H1 (cell line): Measurements from ENCODE around the gene MOB1B. TPM values are rescaled to one million over a fixed set of nuclear protein-coding genes. Genes with fewer than 3 reads are reported as not detected.

ENCODE experiments used
- CTCF ChIA-PET: fragments of 300-600 bp; sonication (Branson Sonifier 250); formaldehyde crosslinking; loops from one replicate; lab custom pipeline; 2021; ENCODE audit not compliant: partially characterized antibody; lab: Charles Lee
- POLR2A ChIA-PET: fragments of 300-600 bp; sonication (Branson Sonifier 250); formaldehyde crosslinking; loops from one replicate; lab custom pipeline; 2021; ENCODE audit warnings: inconsistent platforms; ENCODE audit not compliant: partially characterized antibody; lab: Charles Lee
- DNase-seq, 2 experiments: peaks; one replicate each; pipeline versions ENCODE4 v3.0.0 to v3.0.0-alpha.2; 2010 to 2022; ENCODE audit warnings: low spot score in 2 of 2, low read depth in 1 of 2, mixed read lengths in 1 of 2
- FAIRE-seq: peaks from 2 replicates; lab custom pipeline; 2011; peaks lifted over from hg19 to GRCh38; lab: Jason Lieb, UNC
- H2AFZ ChIP-seq: 2 replicates; pipeline ENCODE4 v1.8.1; 2012; ENCODE audit warnings: low read length, inconsistent platforms
- H2AK5ac ChIP-seq: 2 replicates; pipeline ENCODE4 v1.6.1; 2013; ENCODE audit warnings: low read depth, low read length
- H2BK120ac ChIP-seq: replicated peaks from 2 replicates; pipeline ENCODE3; 2013; ENCODE audit warnings: low read depth, low read length, inconsistent platforms
- H2BK12ac ChIP-seq: 2 replicates; pipeline ENCODE4 v1.6.1; 2013; ENCODE audit warnings: low read depth, low read length
- H2BK15ac ChIP-seq: 2 replicates; pipeline ENCODE4 v1.6.1; 2013; ENCODE audit warnings: low read length
- H2BK20ac ChIP-seq: 2 replicates; pipeline ENCODE4 v1.6.1; 2013; ENCODE audit warnings: low read length
- H2BK5ac ChIP-seq: 2 replicates; pipeline ENCODE4 v1.6.1; 2013; ENCODE audit warnings: low read depth, low read length
- H3K14ac ChIP-seq: 2 replicates; pipeline ENCODE4 v1.6.1; 2013; ENCODE audit warnings: inconsistent platforms; ENCODE audit not compliant: insufficient read length
- H3K18ac ChIP-seq: 2 replicates; pipeline ENCODE4 v1.6.1; 2013; ENCODE audit warnings: low read length; ENCODE audit errors: extremely low read depth
- H3K23ac ChIP-seq: 2 replicates; pipeline ENCODE4 v1.6.1; 2013; ENCODE audit warnings: inconsistent platforms; ENCODE audit not compliant: insufficient read length
- H3K23me2 ChIP-seq: 2 replicates; pipeline ENCODE4 v1.6.1; 2013; ENCODE audit warnings: low read depth, low read length
- H3K27ac ChIP-seq: 2 replicates; pipeline ENCODE4 v1.6.1; 2011; ENCODE audit warnings: low read depth, low read length, inconsistent platforms
- H3K27me3 ChIP-seq, 4 experiments: replicated peaks in 1 of 4; 1 replicate in 1 of 4; 2 replicates in 3 of 4; pipeline versions ENCODE4 v1.6.1 to v1.8.1; 2011 to 2013; ENCODE audit warnings: low read length in 3 of 4, mild to moderate bottlenecking in 3 of 4, inconsistent platforms in 2 of 4, mixed read lengths in 2 of 4, moderate library complexity in 1 of 4; ENCODE audit not compliant: control insufficient read depth in 3 of 4, insufficient read depth in 3 of 4; ENCODE audit errors: extremely low read depth in 1 of 4
- H3K36me3 ChIP-seq, 4 experiments: 2 replicates each; pipeline versions ENCODE4 v1.6.1 to v1.8.1; 2011 to 2013; ENCODE audit warnings: mild to moderate bottlenecking in 4 of 4, low read length in 3 of 4, moderate library complexity in 2 of 4, control low read depth in 1 of 4, inconsistent platforms in 1 of 4; ENCODE audit not compliant: insufficient read depth in 4 of 4, control insufficient read depth in 2 of 4
- H3K4ac ChIP-seq: replicated peaks from 2 replicates; pipeline ENCODE3; 2013; ENCODE audit warnings: low read length, low read depth, mixed read lengths, inconsistent platforms; ENCODE audit not compliant: insufficient read length
- H3K4me1 ChIP-seq, 4 experiments: replicated peaks in 1 of 4; 1 replicate in 1 of 4; 2 replicates in 3 of 4; pipeline versions ENCODE4 v1.6.1 to v1.8.1; 2011 to 2013; ENCODE audit warnings: low read length in 3 of 4, inconsistent platforms in 2 of 4, mixed read lengths in 1 of 4; ENCODE audit not compliant: insufficient read depth in 4 of 4, control insufficient read depth in 3 of 4
- H3K4me2 ChIP-seq, 2 experiments: 2 replicates each; pipeline versions ENCODE4 v1.6.1 to v1.8.1; 2011 to 2013; ENCODE audit warnings: low read depth in 2 of 2, low read length in 2 of 2, control low read depth in 1 of 2, inconsistent platforms in 1 of 2, mild to moderate bottlenecking in 1 of 2; ENCODE audit not compliant: insufficient read depth in 1 of 2
- H3K4me3 ChIP-seq, 4 experiments: fragments of 200-600, 300-600 bp in 1 of 4; sonication (generic), shearing (Covaris generic), sonication (Bioruptor Twin) in 1 of 4; 2 replicates each; pipeline versions ENCODE4 v1.5.1 to v1.8.1; 2011 to 2016; ENCODE audit warnings: low read length in 4 of 4, low read depth in 3 of 4, control low read depth in 2 of 4, inconsistent platforms in 2 of 4, mild to moderate bottlenecking in 2 of 4, mixed read lengths in 1 of 4, moderate library complexity in 1 of 4; ENCODE audit not compliant: insufficient read depth in 2 of 4; ENCODE audit errors: extremely low read depth in 1 of 4
- H3K56ac ChIP-seq: replicated peaks from 2 replicates; pipeline ENCODE3; 2013; ENCODE audit warnings: low read depth, mild to moderate bottlenecking, mixed read lengths, low read length, inconsistent platforms; ENCODE audit not compliant: insufficient read length
- H3K79me1 ChIP-seq: 2 replicates; pipeline ENCODE4 v1.6.1; 2013; ENCODE audit warnings: low read depth, low read length, control low read depth
- H3K79me2 ChIP-seq, 2 experiments: 2 replicates each; pipeline versions ENCODE4 v1.6.1 to v1.8.1; 2012 to 2013; ENCODE audit warnings: low read length in 2 of 2, mild to moderate bottlenecking in 2 of 2, inconsistent platforms in 1 of 2; ENCODE audit not compliant: insufficient read depth in 2 of 2, control insufficient read depth in 1 of 2
- H3K9ac ChIP-seq, 4 experiments: replicated peaks in 1 of 4; 1 replicate in 1 of 4; 2 replicates in 3 of 4; pipeline versions ENCODE4 v1.6.1 to v1.8.1; 2011 to 2013; ENCODE audit warnings: low read depth in 3 of 4, low read length in 3 of 4, control low read depth in 2 of 4, mild to moderate bottlenecking in 2 of 4, moderate library complexity in 2 of 4, inconsistent platforms in 1 of 4; ENCODE audit errors: extremely low read depth in 1 of 4
- H3K9me3 ChIP-seq, 2 experiments: 2 replicates each; pipeline versions ENCODE4 v1.6.1 to v1.8.1; 2012 to 2013; ENCODE audit warnings: mild to moderate bottlenecking in 2 of 2, moderate library complexity in 2 of 2, control low read depth in 1 of 2, inconsistent platforms in 1 of 2, low read depth in 1 of 2, low read length in 1 of 2, mixed read lengths in 1 of 2; ENCODE audit not compliant: insufficient read depth in 2 of 2
- H4K20me1 ChIP-seq, 2 experiments: replicated peaks in 1 of 2; 2 replicates each; pipeline versions ENCODE3 to v1.8.1; 2011 to 2013; ENCODE audit warnings: inconsistent platforms in 2 of 2, low read length in 2 of 2, mild to moderate bottlenecking in 1 of 2; ENCODE audit not compliant: insufficient read depth in 2 of 2, control insufficient read depth in 1 of 2
- H4K5ac ChIP-seq: 2 replicates; pipeline ENCODE4 v1.6.1; 2013; ENCODE audit warnings: low read length, low read depth, mixed read lengths, inconsistent platforms; ENCODE audit not compliant: insufficient read length
- H4K8ac ChIP-seq: 2 replicates; pipeline ENCODE4 v1.8.0; 2013; ENCODE audit warnings: mild to moderate bottlenecking, moderate library complexity, low read length, inconsistent platforms; ENCODE audit not compliant: insufficient read depth; ENCODE audit errors: extremely low read depth
- H4K91ac ChIP-seq: replicated peaks from 2 replicates; pipeline ENCODE3; 2013; ENCODE audit warnings: low read length, mixed read lengths, inconsistent platforms; ENCODE audit not compliant: insufficient read length
- CBX5 ChIP-seq: fragments of 300-800, 300-1000 bp; sonication (generic); IDR thresholded peaks from 2 replicates; pipeline ENCODE4 v1.7.1; 2016; ENCODE audit warnings: antibody characterized with exemption, low read length, low read depth
- CHD1 ChIP-seq: IDR thresholded peaks from 2 replicates; pipeline ENCODE4 v1.6.1; 2012; ENCODE audit warnings: low read depth, low read length, improper control_type of control experiment
- FOSL1 ChIP-seq: IDR thresholded peaks from 2 replicates; pipeline ENCODE4 v1.6.1; 2011; ENCODE audit warnings: mild to moderate bottlenecking, low read depth, low read length, moderate library complexity; ENCODE audit not compliant: insufficient read depth
- PHF8 ChIP-seq: fragments of 200-600 bp; sonication (generic); conservative IDR thresholded peaks from 2 replicates; pipeline ENCODE4 v1.7.1; 2012; ENCODE audit warnings: low read depth, mild to moderate bottlenecking, inconsistent platforms, low read length, moderate library complexity
- POLR2AphosphoS5 ChIP-seq: IDR thresholded peaks from 2 replicates; pipeline ENCODE4 v1.6.1; 2011; ENCODE audit warnings: low read depth, low read length
- WGBS, 2 experiments: shearing (Covaris generic) in 1 of 2; methylation state at CpG; one replicate each; pipeline versions ENCODE4 v1.1.6 to v1.1.7; 2013 to 2015; ENCODE audit warnings: low lambda C conversion rate in 2 of 2, mixed read lengths in 2 of 2, inconsistent platforms in 1 of 2, low coverage in 1 of 2, missing lambda C conversion rate in 1 of 2; ENCODE audit not compliant: insufficient replicate concordance in 2 of 2, insufficient coverage in 1 of 2, insufficient read length in 1 of 2; ENCODE audit errors: extremely low coverage in 1 of 2, missing lambda C conversion rate in 1 of 2; 5-methylcytosine and 5-hydroxymethylcytosine counted together
- polyA plus RNA-seq, 7 experiments: library from polyadenylated mRNA; depleted of rRNA in 3 of 7; stranded (reverse) in 5 of 7; unstranded in 2 of 7; fragments of >200 nt in 5 of 7; fragments of 200-250 nt in 2 of 7; gene quantifications; 1 replicate in 5 of 7; 2 replicates in 1 of 7; 4 replicates in 1 of 7; pipeline versions ENCODE4 v1.2.1 to v1.2.3, GENCODE V29; 2011 to 2013; ENCODE audit warnings: missing spikeins in 2 of 7, mixed read lengths in 2 of 7
- total RNA-seq: library from RNA; stranded (reverse); fragmentation: NEBNext Ultra II Directional; extraction: Animal tissue kit (Norgen Biotek cat#: 25700); gene quantifications from 2 replicates; pipeline ENCODE4 v1.2.1, GENCODE V29; 2021
- TF ChIP-seq, protein P1 (sequence below): IDR thresholded peaks from 2 replicates; pipeline ENCODE4 v1.6.1; 2012; ENCODE audit warnings: low read length, inconsistent platforms
- TF ChIP-seq, protein P2 (sequence below): IDR thresholded peaks from 2 replicates; pipeline ENCODE4 v1.6.1; 2011; ENCODE audit warnings: low read length, improper control_type of control experiment

MOB1B gene
- total and polyA plus RNA-seq, 2 of the 8 experiments (the other 6 are each of a cell fraction or from before 2014, with no cell fraction given): 3.8 to 33.5 TPM

DNA sequence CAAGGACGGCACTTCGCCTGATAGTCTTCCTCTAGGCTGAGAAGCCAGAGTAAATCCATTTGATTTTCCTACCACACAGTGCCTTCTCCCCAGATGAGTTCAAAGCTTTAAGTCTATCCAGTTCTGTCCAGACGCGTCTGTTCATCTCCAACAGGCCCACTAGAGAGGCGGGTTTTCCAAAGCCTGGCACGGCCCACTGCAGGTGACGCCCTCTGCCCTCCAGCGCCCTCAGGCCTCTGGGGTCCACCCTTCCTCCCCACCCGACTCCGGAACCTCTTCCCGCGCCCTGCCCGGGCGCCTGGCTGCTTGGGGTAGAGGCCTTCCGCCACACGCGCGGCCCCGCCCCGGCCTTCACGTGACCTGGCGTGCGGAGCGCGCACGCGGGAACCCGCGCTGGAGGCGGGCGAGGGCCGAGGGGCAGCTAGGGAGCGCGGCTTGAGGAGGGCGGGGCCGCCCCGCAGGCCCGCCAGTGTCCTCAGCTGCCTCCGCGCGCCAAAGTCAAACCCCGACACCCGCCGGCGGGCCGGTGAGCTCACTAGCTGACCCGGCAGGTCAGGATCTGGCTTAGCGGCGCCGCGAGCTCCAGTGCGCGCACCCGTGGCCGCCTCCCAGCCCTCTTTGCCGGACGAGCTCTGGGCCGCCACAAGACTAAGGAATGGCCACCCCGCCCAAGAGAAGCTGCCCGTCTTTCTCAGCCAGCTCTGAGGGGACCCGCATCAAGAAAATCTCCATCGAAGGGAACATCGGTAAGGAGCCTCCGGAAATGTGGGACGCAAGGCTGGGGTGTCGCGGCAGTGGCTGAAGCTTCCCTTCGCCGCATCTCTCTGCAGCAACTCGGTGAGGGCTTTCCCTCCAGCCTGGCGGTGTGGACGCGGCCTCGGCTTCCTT is 91.3 kb downstream of the MOB1B start, which contains the start of gene DCK:
Gene DCK (plus strand): TSS at position 469 of the 888 bp plus-strand sequence. CDS start 187 bp downstream, at position 656.
- peaks cover 0 to 8% (median 2%) of the 10 kb centered on the region in 4 experiments; a peak in 4 of 8 replicates for H3K36me3 ChIP-seq
- peaks cover 4 to 47% of the 10 kb centered on the region in 2 experiments for H3K79me2 ChIP-seq
- peak; percentile 84 to 91 for DNase-seq
- no peak within 1 kb of the TSS for H2BK15ac ChIP-seq
- no peak within 1 kb of the TSS for H3K23ac ChIP-seq
- no peaks in the 10 kb centered on the region for H3K27me3 ChIP-seq
- peak within 1 kb of the TSS; percentile 2 for H4K91ac ChIP-seq
- H3K23me2 ChIP-seq: no peaks in the 10 kb centered on the region
- no peak within 1 kb of the TSS for H2BK20ac ChIP-seq
- no peak within 1 kb of the TSS for H2BK12ac ChIP-seq
- H3K18ac ChIP-seq: peak within 1 kb of the TSS; percentile 98
- no peaks in the 10 kb centered on the region; the same call in 1 of the 2 replicates for H3K79me1 ChIP-seq
- peaks cover 2 to 9% (median 5%) of the 10 kb centered on the region in 4 experiments; a peak in 4 of 7 replicates for H3K4me1 ChIP-seq
- H3K9me3 ChIP-seq: no peaks in the 10 kb centered on the region
- peak within 1 kb of the TSS; percentile 81 for H4K5ac ChIP-seq
- H4K8ac ChIP-seq: peak within 1 kb of the TSS; percentile 97
- peak within 1 kb of the TSS; percentile 80 for H3K27ac ChIP-seq
- 5% methylated on average over 58 of the region's 74 CpGs; no CpG with 5 or more reads in 1 of the 2 experiments for WGBS, 2 experiments
- peak within 1 kb of the TSS; percentile 84 to 96 (median 90) for H3K9ac ChIP-seq
- H3K56ac ChIP-seq: peak within 1 kb of the TSS; percentile 1
- no peak within 1 kb of the TSS for H2BK120ac ChIP-seq
- H3K4me2 ChIP-seq: peak within 1 kb of the TSS; percentile 84 to 93
- no peak within 1 kb of the TSS for H2AK5ac ChIP-seq
- no peak for FAIRE-seq
- H2AFZ ChIP-seq: peak within 1 kb of the TSS; percentile 96
- ChIA-PET POLR2A (interaction anchor here (0.6 to 2.4 kb wide), 9 partner anchors 9 to 195 kb away, joined by 3 to 22 read pairs (median 5); partner anchors contain the start of gene GRSF1), CTCF (interaction anchor here (1.0 to 5.6 kb wide), 3 partner anchors 11 to 121 kb away, joined by 4 to 40 read pairs (median 9); no protein-coding TSS in a partner anchor)
- peak within 1 kb of the TSS; percentile 92 for H2BK5ac ChIP-seq
- H3K14ac ChIP-seq: no peak within 1 kb of the TSS
- peak within 1 kb of the TSS; percentile 0 for H3K4ac ChIP-seq
- H4K20me1 ChIP-seq: no peaks in the 10 kb centered on the region
- H3K4me3 ChIP-seq: peak within 1 kb of the TSS; percentile 87 to 95 (median 89)
- TF ChIP-seq, protein P1, sequence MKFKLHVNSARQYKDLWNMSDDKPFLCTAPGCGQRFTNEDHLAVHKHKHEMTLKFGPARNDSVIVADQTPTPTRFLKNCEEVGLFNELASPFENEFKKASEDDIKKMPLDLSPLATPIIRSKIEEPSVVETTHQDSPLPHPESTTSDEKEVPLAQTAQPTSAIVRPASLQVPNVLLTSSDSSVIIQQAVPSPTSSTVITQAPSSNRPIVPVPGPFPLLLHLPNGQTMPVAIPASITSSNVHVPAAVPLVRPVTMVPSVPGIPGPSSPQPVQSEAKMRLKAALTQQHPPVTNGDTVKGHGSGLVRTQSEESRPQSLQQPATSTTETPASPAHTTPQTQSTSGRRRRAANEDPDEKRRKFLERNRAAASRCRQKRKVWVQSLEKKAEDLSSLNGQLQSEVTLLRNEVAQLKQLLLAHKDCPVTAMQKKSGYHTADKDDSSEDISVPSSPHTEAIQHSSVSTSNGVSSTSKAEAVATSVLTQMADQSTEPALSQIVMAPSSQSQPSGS: peak; percentile 37; the same call in 1 of the 2 replicates
- TF ChIP-seq FOSL1: 0 out of 2 replicates have a peak, but pooled peaks have one; percentile 33
- TF ChIP-seq CBX5: no peak
- peak; percentile 86 for TF ChIP-seq PHF8
- TF ChIP-seq, protein P2, sequence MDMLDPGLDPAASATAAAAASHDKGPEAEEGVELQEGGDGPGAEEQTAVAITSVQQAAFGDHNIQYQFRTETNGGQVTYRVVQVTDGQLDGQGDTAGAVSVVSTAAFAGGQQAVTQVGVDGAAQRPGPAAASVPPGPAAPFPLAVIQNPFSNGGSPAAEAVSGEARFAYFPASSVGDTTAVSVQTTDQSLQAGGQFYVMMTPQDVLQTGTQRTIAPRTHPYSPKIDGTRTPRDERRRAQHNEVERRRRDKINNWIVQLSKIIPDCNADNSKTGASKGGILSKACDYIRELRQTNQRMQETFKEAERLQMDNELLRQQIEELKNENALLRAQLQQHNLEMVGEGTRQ: peak; percentile 96
- peak; percentile 85 for TF ChIP-seq POLR2AphosphoS5
- TF ChIP-seq CHD1: no peak
